HEK293T (cell line): ENCODE measurements around the gene FNBP1L.

Experiments used
- ELF4 ChIP-seq: fragments of 450-650 bp; IDR thresholded peaks from 2 replicates; pipeline ENCODE4 v1.6.1; 2017; ENCODE audit warnings: antibody characterized with exemption
- FOXM1 ChIP-seq: fragments of 450-650 bp; IDR thresholded peaks from 2 replicates; pipeline ENCODE4 v1.6.1; 2017; ENCODE audit warnings: mild to moderate bottlenecking, borderline replicate concordance
- HDGF ChIP-seq: fragments of 450-650 bp; IDR thresholded peaks from 2 replicates; pipeline ENCODE4 v1.6.1; 2017; ENCODE audit warnings: antibody characterized with exemption, borderline replicate concordance
- LEF1 ChIP-seq: fragments of 450-650 bp; IDR thresholded peaks from 2 replicates; pipeline ENCODE4 v1.6.1; 2017; ENCODE audit warnings: mild to moderate bottlenecking, borderline replicate concordance
- SUZ12 ChIP-seq: fragments of 450-650 bp; IDR thresholded peaks from 2 replicates; pipeline ENCODE4 v1.6.1; 2016; ENCODE audit warnings: mild to moderate bottlenecking

GRCh38 chr1:93499533-93499932 lies 51.6 kb downstream of the FNBP1L start:
- TF ChIP-seq ELF4: no peak
- no peak for TF ChIP-seq FOXM1
- no peak for TF ChIP-seq LEF1
- TF ChIP-seq HDGF: no peak
- no peak for TF ChIP-seq SUZ12
